ENCODE measurements around the gene DCST1.

The DCST1 gene

DNA sequence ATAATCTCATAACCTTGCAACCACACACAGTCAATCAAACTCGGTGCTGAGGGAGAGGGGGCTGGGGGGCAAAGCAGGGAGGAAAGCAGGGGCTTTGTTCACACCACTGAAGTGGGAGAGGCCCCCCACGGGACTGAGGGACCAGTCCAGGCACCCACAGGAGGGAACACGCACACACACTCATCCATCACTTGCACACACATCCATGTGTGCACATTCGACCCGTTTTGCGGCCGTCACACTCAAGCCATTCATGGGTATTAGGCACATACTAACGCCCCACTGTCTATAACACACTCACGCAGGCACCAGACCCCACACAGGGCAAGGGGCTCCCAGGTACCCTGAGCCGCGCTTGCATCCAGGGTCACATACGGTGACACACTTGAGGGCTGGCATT lies 59.0 kb downstream of the DCST1 start:
- DNase-seq: no peak

DNA sequence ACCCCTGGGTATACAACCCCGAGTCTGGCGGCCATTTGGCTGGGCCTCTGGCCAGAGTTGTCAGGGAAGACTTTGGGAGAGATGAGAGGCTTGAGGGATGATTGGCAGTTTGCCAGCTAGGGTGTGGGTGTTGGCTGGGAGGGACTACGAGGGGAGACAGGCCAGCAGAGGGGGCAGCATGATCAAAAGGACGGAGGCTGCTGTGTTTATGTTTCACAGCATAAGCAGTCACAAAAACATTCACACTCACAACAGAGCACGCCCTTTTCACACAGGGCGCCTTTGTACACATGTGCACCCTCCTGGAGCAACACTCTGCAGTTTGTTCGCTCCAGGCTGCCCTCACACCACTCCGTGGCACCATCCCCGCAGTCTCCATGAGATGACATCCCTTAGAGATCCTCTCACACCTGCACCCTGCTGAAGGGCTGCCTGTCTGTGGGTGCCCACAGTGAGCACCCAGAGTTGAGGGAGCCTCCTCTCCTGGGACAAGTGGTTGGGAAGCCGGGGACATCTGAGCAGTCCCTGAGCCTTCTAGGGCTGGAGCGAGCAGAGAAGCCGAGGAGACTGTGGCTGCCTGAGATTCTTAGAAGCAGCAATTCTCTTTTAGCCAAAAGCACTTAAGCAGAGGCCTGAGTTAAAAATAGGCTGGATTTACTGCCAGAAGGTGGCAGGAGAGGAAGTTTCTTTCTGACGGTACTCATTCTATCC lies 60.4 kb downstream of the DCST1 start:
- DNase-seq: no peak

DNA sequence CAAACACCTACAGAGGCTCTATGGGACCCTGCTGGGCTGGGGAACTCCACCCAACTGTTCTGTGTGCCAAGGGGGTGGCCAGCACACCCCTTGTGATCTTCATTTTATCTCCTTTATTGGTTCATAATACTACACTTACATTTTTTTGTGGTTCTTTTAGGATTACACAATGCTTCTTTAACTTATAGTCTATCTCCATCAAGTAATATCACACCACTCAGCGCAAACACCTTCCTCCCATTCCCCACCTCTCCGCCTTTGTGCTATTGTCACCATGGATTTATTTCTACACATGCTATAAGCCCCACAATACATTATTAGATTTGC lies 61.0 kb downstream of the DCST1 start:
- DNase-seq: no peak

DNA sequence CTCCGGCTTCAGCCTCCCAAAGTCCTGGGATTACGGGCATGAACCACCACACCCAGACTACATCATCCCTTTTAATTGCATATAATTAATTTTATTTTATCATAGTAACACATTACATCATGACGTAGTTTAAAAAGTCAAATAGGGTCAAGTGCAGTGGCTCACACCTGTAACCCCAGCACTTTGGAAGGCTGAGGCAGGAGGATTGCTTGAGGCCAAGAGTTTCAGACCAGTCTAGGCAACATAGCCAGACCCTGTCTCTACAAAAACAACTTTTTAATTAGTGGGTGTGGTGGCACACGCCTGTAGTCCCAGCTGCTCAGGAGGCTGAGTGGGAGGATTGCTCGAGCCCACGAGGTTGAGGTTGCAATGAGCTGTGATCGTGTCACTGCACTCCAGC lies 65.7 kb downstream of the DCST1 start:
- no peak for DNase-seq
